GM23248 (cell line): ENCODE results near the gene CDH13. TPM values are rescaled to one million over a fixed set of nuclear protein-coding genes. Genes with fewer than 3 reads are reported as not detected.
A peak's percentile ranks its signal among the peaks of the same experiment; 100 is the strongest.

Experiments used
- DNase-seq: peaks from one replicate; pipeline ENCODE4 v3.0.0-alpha.2; 2015
- H2AFZ ChIP-seq: fragments of 200-600 bp; sonication (generic); 2 replicates; pipeline ENCODE4 v1.6.1; 2016; ENCODE audit warnings: antibody characterized with exemption
- H3F3A ChIP-seq: fragments of 200-600 bp; sonication (generic); 2 replicates; pipeline ENCODE4 v1.6.1; 2016; ENCODE audit warnings: mild to moderate bottlenecking, antibody characterized with exemption, mixed run types; ENCODE audit not compliant: insufficient read depth
- H3K27ac ChIP-seq: fragments of 200-600 bp; sonication (generic); 2 replicates; pipeline ENCODE4 v1.5.1; 2016; ENCODE audit warnings: mild to moderate bottlenecking
- H3K27me3 ChIP-seq: fragments of 200-600 bp; sonication (generic); replicated peaks from 2 replicates; pipeline ENCODE4 v1.6.1; 2016; ENCODE audit warnings: mild to moderate bottlenecking; ENCODE audit not compliant: insufficient read depth
- H3K36me3 ChIP-seq: fragments of 200-600 bp; sonication (generic); 2 replicates; pipeline ENCODE4 v1.6.1; 2016; ENCODE audit warnings: low read depth, mild to moderate bottlenecking
- H3K4me1 ChIP-seq: fragments of 200-600 bp; sonication (generic); 2 replicates; pipeline ENCODE4 v1.6.1; 2016; ENCODE audit warnings: mild to moderate bottlenecking; ENCODE audit not compliant: insufficient read depth
- H3K4me2 ChIP-seq: fragments of 200-600 bp; sonication (generic); one replicate; pipeline ENCODE4 v1.6.1; 2016; ENCODE audit warnings: mild to moderate bottlenecking; ENCODE audit not compliant: unreplicated experiment
- H3K4me3 ChIP-seq: fragments of 200-600 bp; sonication (generic); 2 replicates; pipeline ENCODE4 v1.5.1; 2016; ENCODE audit warnings: mild to moderate bottlenecking
- H3K79me2 ChIP-seq: fragments of 200-600 bp; sonication (generic); 2 replicates; pipeline ENCODE4 v1.6.1; 2016; ENCODE audit warnings: mild to moderate bottlenecking; ENCODE audit not compliant: insufficient read depth
- H3K9ac ChIP-seq: fragments of 200-600 bp; sonication (generic); 2 replicates; pipeline ENCODE4 v1.6.1; 2016; ENCODE audit warnings: mild to moderate bottlenecking
- H3K9me2 ChIP-seq: fragments of 200-600 bp; sonication (generic); 2 replicates; pipeline ENCODE4 v1.6.1; 2016; ENCODE audit warnings: mixed run types, mild to moderate bottlenecking, moderate library complexity; ENCODE audit not compliant: insufficient read depth
- H3K9me3 ChIP-seq: fragments of 200-600 bp; sonication (generic); one replicate; pipeline ENCODE4 v1.6.1; 2017; ENCODE audit warnings: low read depth
- H4K20me1 ChIP-seq: fragments of 200-600 bp; sonication (generic); 2 replicates; pipeline ENCODE4 v1.6.0; 2016; ENCODE audit not compliant: insufficient read depth
- EZH2 ChIP-seq: fragments of 200-600 bp; sonication (generic); IDR thresholded peaks from 2 replicates; pipeline ENCODE4 v1.6.1; 2018; ENCODE audit warnings: antibody characterized with exemption, mild to moderate bottlenecking; ENCODE audit not compliant: insufficient read depth, poor library complexity, severe bottlenecking
- EZH2phosphoT487 ChIP-seq: fragments of 200-600 bp; sonication (generic); IDR thresholded peaks from 2 replicates; pipeline ENCODE4 v1.6.1; 2018; ENCODE audit warnings: antibody characterized with exemption, moderate library complexity, mild to moderate bottlenecking, low read depth; ENCODE audit not compliant: insufficient read depth
- WGBS, 2 experiments: methylation state at CpG; one replicate each; pipeline ENCODE4 v1.1.6; 2015 to 2017; ENCODE audit warnings: low lambda C conversion rate in 2 of 2, low coverage in 1 of 2; ENCODE audit errors: missing lambda C conversion rate in 2 of 2; 5-methylcytosine and 5-hydroxymethylcytosine counted together
- in situ Hi-C: fragments of 300-500 bp; cut with MboI; formaldehyde crosslinking; loops from 2 replicates; pipeline ENCODE4 v1.15.0; 2020
- polyA plus RNA-seq: library from polyadenylated mRNA; unstranded; fragments of >200 nt; fragmentation: Nextera tagmentation; extraction: Ambion mirVana; gene quantifications from 2 replicates; pipeline ENCODE4 v1.2.1, GENCODE V29; 2016
- total RNA-seq: library from RNA; depleted of rRNA; stranded (reverse); fragments of >200 nt; shearing (Covaris generic); gene quantifications from 2 replicates; pipeline ENCODE4 v1.2.3, GENCODE V29; 2014

Gene CDH13
- total and polyA plus RNA-seq, 2 experiments from 2014 or later, result 51.0 to 52.8 TPM

DNA sequence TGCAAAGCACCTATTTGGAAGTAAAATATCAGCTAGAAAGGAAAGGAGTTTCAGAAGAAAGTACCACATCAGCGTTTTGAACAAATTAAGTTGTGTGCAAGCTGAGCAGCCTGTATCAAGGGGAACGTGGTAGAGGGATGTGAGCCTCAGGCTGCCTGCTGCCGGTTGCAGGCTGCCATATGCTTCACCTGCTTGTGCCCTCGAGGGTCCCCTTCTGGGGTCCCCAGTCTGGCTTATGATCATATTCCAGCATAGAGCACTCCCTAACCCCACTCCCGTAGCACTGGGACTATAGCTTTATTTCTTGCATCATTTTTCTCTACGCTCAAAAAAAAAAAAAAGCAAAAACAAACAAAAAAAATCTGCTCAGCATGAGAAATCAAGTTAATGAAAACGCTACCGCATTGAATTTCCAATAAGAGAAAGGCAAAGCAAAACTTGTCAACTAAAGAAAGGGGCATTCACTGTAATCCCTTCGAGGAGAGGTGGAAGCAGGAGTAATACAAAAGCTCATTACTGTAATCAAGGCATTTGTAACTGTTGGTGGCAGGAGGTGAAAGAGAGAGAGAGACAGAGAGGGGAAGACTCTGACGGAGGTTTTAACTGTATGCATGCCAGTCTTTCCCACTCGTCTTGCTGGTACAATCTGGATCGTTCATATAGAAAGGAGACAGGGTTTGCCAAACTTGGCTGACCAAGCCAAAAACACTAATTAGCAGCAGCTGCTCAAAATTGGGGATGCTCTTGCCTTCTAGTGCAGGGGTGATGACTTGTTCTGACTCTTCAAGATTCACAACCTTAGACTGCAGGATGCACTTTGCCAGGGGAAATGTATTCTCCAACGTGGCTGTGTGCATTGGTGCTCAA, 922.8 kb downstream of the CDH13 start:
- no peak overlapping the region for H3K9ac ChIP-seq
- H3K9me3 ChIP-seq, result no peaks in the 10 kb centered on the region
- no peaks in the 10 kb centered on the region for H4K20me1 ChIP-seq
- in situ Hi-C loops, result no loop called here
- DNase-seq, result peak; percentile 24
- no peaks in the 10 kb centered on the region for H3K27me3 ChIP-seq
- no peak overlapping the region; the same call in 1 of the 2 replicates for H2AFZ ChIP-seq
- no peaks in the 10 kb centered on the region for H3K9me2 ChIP-seq
- H3K79me2 ChIP-seq, result no peaks in the 10 kb centered on the region
- 27 to 36% methylated on average over 13 of the region's 13 CpGs for WGBS, 2 experiments
- peaks cover 9% of the 10 kb centered on the region; the same call in 1 of the 2 replicates for H3K4me1 ChIP-seq
- no peak overlapping the region for H3K27ac ChIP-seq
- H3K4me3 ChIP-seq, result no peak overlapping the region
- peaks cover 14% of the 10 kb centered on the region; the same call in 1 of the 2 replicates for H3F3A ChIP-seq
- H3K4me2 ChIP-seq, result no peak overlapping the region
- H3K36me3 ChIP-seq, result no peaks in the 10 kb centered on the region
- TF ChIP-seq EZH2 (no peak), EZH2phosphoT487 (no peak)

DNA sequence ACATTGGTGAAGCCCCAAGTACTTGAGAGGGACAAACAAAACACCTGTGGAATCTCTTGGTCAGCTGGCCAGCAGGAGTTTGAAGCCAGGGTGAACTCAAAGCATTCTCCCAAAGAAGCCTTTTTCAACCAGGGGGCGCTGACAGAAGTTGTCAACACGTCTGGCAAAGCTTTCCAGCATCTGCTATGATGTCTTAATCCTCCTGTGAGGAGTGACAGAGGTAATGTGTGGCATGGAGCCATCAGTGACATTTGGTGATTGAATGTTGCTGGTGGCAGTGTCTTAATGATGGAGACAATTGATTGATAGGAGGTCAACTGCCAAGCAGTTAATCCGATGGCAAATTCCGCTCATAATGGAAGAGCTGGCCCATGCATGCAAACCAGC, 923.4 kb downstream of the CDH13 start:
- H3K9ac ChIP-seq, result no peak overlapping the region
- no peak for DNase-seq
- no peaks in the 10 kb centered on the region for H3K79me2 ChIP-seq
- TF ChIP-seq EZH2, result no peak
- no peak for TF ChIP-seq EZH2phosphoT487
- H3K4me3 ChIP-seq, result no peak overlapping the region
- in situ Hi-C loops, result no loop called here
- peaks cover 9% of the 10 kb centered on the region; the same call in 1 of the 2 replicates for H3K4me1 ChIP-seq
- no peak overlapping the region for H3K27ac ChIP-seq
- H3K9me3 ChIP-seq, result no peaks in the 10 kb centered on the region
- no peaks in the 10 kb centered on the region for H4K20me1 ChIP-seq
- H3K9me2 ChIP-seq, result no peaks in the 10 kb centered on the region
- no peak overlapping the region for H3K4me2 ChIP-seq
- no peaks in the 10 kb centered on the region for H3K27me3 ChIP-seq
- 69 to 70% methylated on average over 4 of the region's 4 CpGs for WGBS, 2 experiments
- peaks cover 14% of the 10 kb centered on the region; the same call in 1 of the 2 replicates for H3F3A ChIP-seq
- H3K36me3 ChIP-seq, result no peaks in the 10 kb centered on the region
- no peak overlapping the region for H2AFZ ChIP-seq

DNA sequence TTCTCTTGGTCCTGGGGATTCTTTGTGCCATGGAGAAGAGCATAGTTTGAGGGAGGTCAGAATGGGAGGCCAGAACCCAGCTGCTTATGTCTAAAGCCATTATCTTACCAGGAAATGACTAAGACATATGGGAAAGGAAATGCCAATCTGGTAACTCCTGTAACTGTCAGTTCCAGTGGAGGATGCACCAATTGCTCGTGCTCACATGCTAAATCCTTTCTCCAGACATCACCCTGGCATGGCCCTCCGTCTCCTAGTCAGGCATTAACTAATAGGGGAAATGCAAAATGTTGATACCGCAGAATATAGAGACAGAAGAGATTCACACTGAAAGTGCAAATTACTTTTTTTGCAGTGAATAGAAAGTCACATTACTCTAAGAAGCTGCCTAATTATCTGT, 925.5 kb downstream of the CDH13 start:
- Histone ChIP-seq H3K79me2 (no peaks in the 10 kb centered on the region), H2AFZ (no peak overlapping the region), H3K36me3 (no peaks in the 10 kb centered on the region), H3K4me2 (no peak overlapping the region), H3K4me3 (no peak overlapping the region), H3K9me2 (no peaks in the 10 kb centered on the region), H3K4me1 (peaks cover 9% of the 10 kb centered on the region; the same call in 1 of the 2 replicates), H3K27ac (no peak overlapping the region), H3K27me3 (no peaks in the 10 kb centered on the region), H3K9me3 (no peaks in the 10 kb centered on the region), H3K9ac (no peak overlapping the region), H4K20me1 (no peaks in the 10 kb centered on the region), H3F3A (peaks cover 14% of the 10 kb centered on the region; the same call in 1 of the 2 replicates)
- WGBS, 2 experiments, result 40 to 41% methylated on average over 3 of the region's 3 CpGs
- peak; percentile 63 for DNase-seq
- no peak for TF ChIP-seq EZH2
- no peak for TF ChIP-seq EZH2phosphoT487
- in situ Hi-C loops, result no loop called here

DNA sequence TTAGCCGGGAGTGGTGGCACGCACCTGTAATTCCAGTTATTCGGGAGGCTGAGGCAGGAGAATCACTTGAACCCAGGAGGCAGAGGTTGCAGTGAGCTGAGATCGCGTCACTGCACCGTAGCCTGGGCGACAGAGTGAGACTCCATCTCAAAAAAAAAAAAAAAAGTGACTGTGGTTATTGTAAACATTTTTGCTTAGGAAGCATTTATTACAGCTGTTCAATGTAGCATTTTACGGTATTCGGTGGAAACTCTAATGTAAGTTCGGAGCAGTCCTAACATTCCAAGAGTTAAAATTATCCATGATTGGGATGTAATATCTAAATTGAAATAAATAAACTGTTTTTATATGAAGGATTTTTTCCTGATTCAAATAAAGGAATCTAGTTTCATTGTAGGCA, 926.2 kb downstream of the CDH13 start:
- 83 to 89% methylated on average over 9 to 10 of the region's 10 CpGs for WGBS, 2 experiments
- in situ Hi-C loops, result no loop called here

More for the DNA sequence above, 926.2 kb downstream of the CDH13 start:
- Histone ChIP-seq H3K9me2 (no peaks in the 10 kb centered on the region), H3K27ac (no peak overlapping the region), H3K27me3 (no peaks in the 10 kb centered on the region), H4K20me1 (no peaks in the 10 kb centered on the region), H3K4me2 (no peak overlapping the region), H3K79me2 (no peaks in the 10 kb centered on the region), H3K4me1 (peaks cover 9% of the 10 kb centered on the region; the same call in 1 of the 2 replicates), H3K9me3 (no peaks in the 10 kb centered on the region), H2AFZ (no peak overlapping the region), H3F3A (peaks cover 14% of the 10 kb centered on the region; the same call in 1 of the 2 replicates), H3K36me3 (no peaks in the 10 kb centered on the region), H3K9ac (no peak overlapping the region), H3K4me3 (no peak overlapping the region)
- DNase-seq, result no peak
- no peak for TF ChIP-seq EZH2phosphoT487
- TF ChIP-seq EZH2, result no peak
